ENCODE measurements around the gene FANCI.

The FANCI gene

GRCh38 chr15:89364741-89365450 lies 121.1 kb downstream of the FANCI start:
- no peak overlapping the region for H3K4me3 ChIP-seq (ENCODE audit: low read length)
- H3K9me3 ChIP-seq (ENCODE audit: low read length) = no peaks in the 10 kb centered on the region
- H3K36me3 ChIP-seq (ENCODE audit: insufficient read depth, low read length) = peaks cover 8% of the 10 kb centered on the region
- peaks cover 70% of the 10 kb centered on the region for H3K4me1 ChIP-seq (ENCODE audit: insufficient read depth, low read length)
- H3K27me3 ChIP-seq (ENCODE audit: insufficient read depth, low read length) = peaks cover 35% of the 10 kb centered on the region
- no peak overlapping the region for H2AFZ ChIP-seq (ENCODE audit: low read depth, low read length)

GRCh38 chr15:89365462-89366065 lies 121.8 kb downstream of the FANCI start:
- peaks cover 14% of the 10 kb centered on the region for H3K36me3 ChIP-seq (ENCODE audit: insufficient read depth, low read length)
- peaks cover 35% of the 10 kb centered on the region for H3K27me3 ChIP-seq (ENCODE audit: insufficient read depth, low read length)
- H3K4me3 ChIP-seq (ENCODE audit: low read length) = no peak overlapping the region
- no peak overlapping the region for H2AFZ ChIP-seq (ENCODE audit: low read depth, low read length)
- H3K4me1 ChIP-seq (ENCODE audit: insufficient read depth, low read length) = peaks cover 70% of the 10 kb centered on the region
- no peaks in the 10 kb centered on the region for H3K9me3 ChIP-seq (ENCODE audit: low read length)
